K562 (cell line): ENCODE measurements around the gene KLK8. TPM values are rescaled to one million over a fixed set of nuclear protein-coding genes. Genes with fewer than 3 reads are reported as not detected.

ENCODE experiments used
- ATAC-seq: fragments of 200-7000 bp; cut with Tn5 transposase; 3 replicates; pipeline ENCODE4 v1.9.1; 2020; ENCODE audit warnings: moderate library complexity
- BruUV-seq: library from RNA; stranded (reverse); fragments of 400-500 nt; replicated peaks from 2 replicates; lab custom pipeline; 2021; lab: Mats Ljungman, UMichigan
- CTCF ChIA-PET: fragments of 300-600 bp; formaldehyde crosslinking; extraction: SDS; loops from one replicate; lab custom pipeline; 2021; ENCODE audit warnings: low intra/inter-chr PET ratio; lab: Yijun Ruan, JAX
- POLR2A ChIA-PET: fragments of 300-600, 350-650 bp; sonication (Branson Sonifier 250); formaldehyde crosslinking; extraction: SDS; loops from one replicate; lab custom pipeline; 2021; ENCODE audit warnings: antibody characterized with exemption, inconsistent platforms; lab: Yijun Ruan, JAX
- DNase-seq, 4 experiments: peaks; one replicate each; pipeline versions ENCODE4 v3.0.0 to v3.0.0-alpha.2; 2011 to 2018; ENCODE audit warnings: low spot score in 3 of 4, mixed read lengths in 3 of 4; ENCODE audit errors: extremely low read depth in 1 of 4
- FAIRE-seq: peaks from 2 replicates; lab custom pipeline; 2011; peaks lifted over from hg19 to GRCh38; lab: Jason Lieb, UNC
- H2AFZ ChIP-seq: 2 replicates; pipeline ENCODE4 v1.6.0; 2011; ENCODE audit warnings: low read depth, low read length, control low read depth, inconsistent platforms
- H3K27ac ChIP-seq: fragments of 200-600 bp; 3 replicates; pipeline ENCODE4 v1.8.0; 2011; ENCODE audit warnings: low read depth, mild to moderate bottlenecking, control low read depth, inconsistent platforms, low read length, moderate library complexity, mixed read lengths; ENCODE audit errors: extremely low read depth
- H3K27me3 ChIP-seq, 2 experiments: fragments of 300-600 bp in 1 of 2; 2 replicates in 1 of 2; 3 replicates in 1 of 2; pipeline versions ENCODE4 v1.6.0 to v1.8.0; 2011; ENCODE audit warnings: inconsistent platforms in 2 of 2, low read length in 2 of 2, mild to moderate bottlenecking in 1 of 2, mixed read lengths in 1 of 2, moderate library complexity in 1 of 2; ENCODE audit not compliant: control insufficient read depth in 2 of 2, insufficient read depth in 2 of 2
- H3K36me3 ChIP-seq: fragments of 300-600 bp; 3 replicates; pipeline ENCODE4 v1.8.0; 2011; ENCODE audit warnings: mild to moderate bottlenecking, low read length, inconsistent platforms; ENCODE audit not compliant: control insufficient read depth, insufficient read depth
- H3K4me1 ChIP-seq, 2 experiments: fragments of 200-600 bp in 1 of 2; replicated peaks in 1 of 2; 2 replicates in 1 of 2; 3 replicates in 1 of 2; pipeline versions ENCODE4 v1.5.1 to v1.8.0; 2011; ENCODE audit warnings: inconsistent platforms in 2 of 2, low read length in 2 of 2, mild to moderate bottlenecking in 1 of 2, mixed read lengths in 1 of 2, moderate library complexity in 1 of 2; ENCODE audit not compliant: control insufficient read depth in 2 of 2, insufficient read depth in 2 of 2
- H3K4me2 ChIP-seq: 2 replicates; pipeline ENCODE4 v1.6.1; 2011; ENCODE audit warnings: low read length, control low read depth, inconsistent platforms, mixed read lengths; ENCODE audit not compliant: insufficient read depth
- H3K4me3 ChIP-seq: fragments of 200-600 bp; sonication (generic), shearing (Covaris generic); 2 replicates; pipeline ENCODE4 v1.5.1; 2016; ENCODE audit warnings: control low read depth, inconsistent platforms
- H3K79me2 ChIP-seq: fragments of 200-600 bp; 3 replicates; pipeline ENCODE4 v1.8.0; 2011; ENCODE audit warnings: low read length, inconsistent platforms; ENCODE audit not compliant: control insufficient read depth, insufficient read depth
- H3K9ac ChIP-seq, 2 experiments: 2 replicates each; pipeline versions ENCODE4 v1.6.0 to v1.6.1; 2011; ENCODE audit warnings: low read depth in 2 of 2, low read length in 2 of 2, control low read depth in 1 of 2, inconsistent platforms in 1 of 2, mild to moderate bottlenecking in 1 of 2, mixed read lengths in 1 of 2; ENCODE audit not compliant: insufficient read depth in 1 of 2
- H3K9me1 ChIP-seq: one replicate; pipeline ENCODE4 v1.6.0; 2011; ENCODE audit warnings: inconsistent platforms, mild to moderate bottlenecking, low read length, moderate library complexity; ENCODE audit not compliant: control insufficient read depth, insufficient read depth
- H3K9me3 ChIP-seq: replicated peaks from 2 replicates; pipeline ENCODE4 v1.5.1; 2011; ENCODE audit warnings: low read depth, low read length, inconsistent platforms; ENCODE audit not compliant: control insufficient read depth, insufficient read depth
- H4K20me1 ChIP-seq: replicated peaks from 2 replicates; pipeline ENCODE4 v1.6.1; 2011; ENCODE audit warnings: low read length, inconsistent platforms, mixed read lengths; ENCODE audit not compliant: control insufficient read depth, insufficient read depth
- CBFA2T3 ChIP-seq: fragments of 450-650 bp; IDR thresholded peaks from 2 replicates; pipeline ENCODE4 v1.6.1; 2017
- CREB1 ChIP-seq, 2 experiments: sonication (generic) in 1 of 2; formaldehyde crosslinking in 1 of 2; IDR thresholded peaks; 2 replicates each; pipeline versions ENCODE4 v1.6.1 to v1.8.0; 2012 to 2022; ENCODE audit warnings: inconsistent platforms in 1 of 2, mild to moderate bottlenecking in 1 of 2, missing genetic modification reagents in 1 of 2, moderate library complexity in 1 of 2
- CSDE1 ChIP-seq, 2 experiments: fragments of 450-650 bp; IDR thresholded peaks; 2 replicates each; pipeline ENCODE4 v1.6.1; 2016; ENCODE audit warnings: mild to moderate bottlenecking in 1 of 2
- POLR3G ChIP-seq: IDR thresholded peaks from 2 replicates; pipeline ENCODE4 v1.6.1; 2011; ENCODE audit not compliant: insufficient read length, insufficient replicate concordance; ENCODE audit errors: extremely low read depth
- RBM17 ChIP-seq: fragments of 200-400 bp; formaldehyde crosslinking; IDR thresholded peaks from 2 replicates; pipeline ENCODE4 v1.6.1; 2017; ENCODE audit warnings: low read depth, mild to moderate bottlenecking, low read length, borderline replicate concordance
- SP2 ChIP-seq: IDR thresholded peaks from 2 replicates; pipeline ENCODE4 v1.6.1; 2011; ENCODE audit warnings: mild to moderate bottlenecking, low read depth, low read length, moderate library complexity; ENCODE audit not compliant: poor library complexity, severe bottlenecking; ENCODE audit errors: extremely low read depth
- USF1 ChIP-seq: sonication (generic); formaldehyde crosslinking; IDR thresholded peaks from 2 replicates; pipeline ENCODE4 v1.9.0; 2022; ENCODE audit warnings: mild to moderate bottlenecking, missing genetic modification reagents
- ZNF175 ChIP-seq: fragments of 200-800 bp; sonication (Bioruptor generic); IDR thresholded peaks from 2 replicates; pipeline ENCODE4 v1.6.1; 2016; ENCODE audit warnings: low read depth, mild to moderate bottlenecking, missing genetic modification characterization, missing compliant biosample characterization
- ZNF253 ChIP-seq: fragments of 250-450 bp; sonication (Bioruptor Pico); conservative IDR thresholded peaks from 2 replicates; pipeline ENCODE4 v1.6.1; 2021; ENCODE audit warnings: mild to moderate bottlenecking
- ZNF76 ChIP-seq: fragments of 250-450 bp; sonication (Bioruptor Pico); IDR thresholded peaks from 2 replicates; pipeline ENCODE4 v1.4.0; 2020; ENCODE audit warnings: mild to moderate bottlenecking, moderate library complexity, borderline replicate concordance
- WGBS: fragments of 100-300 bp; shearing (Covaris generic); methylation state at CpG from one replicate; pipeline ENCODE4 v1.1.6; 2016; ENCODE audit warnings: low coverage, mixed read lengths; ENCODE audit not compliant: insufficient coverage; ENCODE audit errors: missing lambda C conversion rate; 5-methylcytosine and 5-hydroxymethylcytosine counted together
- in situ Hi-C: fragments of 300-500 bp; cut with MboI; formaldehyde crosslinking; loops from 4 replicates; pipeline ENCODE4 v1.15.0; 2018; ENCODE audit warnings: inconsistent platforms, mixed read lengths
- intact Hi-C: fragments of 100-400 bp; cut with micrococcal nuclease; formaldehyde crosslinking; loops from 2 replicates; pipeline ENCODE4 v1.14.2; 2022
- polyA plus RNA-seq, 8 experiments: library from polyadenylated mRNA; depleted of rRNA in 4 of 8; stranded (reverse) in 5 of 8; unstranded in 3 of 8; fragments of >200 nt; fragmentation: Nextera tagmentation in 2 of 8; fragmentation: Illumina TruSeq in 1 of 8; extraction: Ambion mirVana in 2 of 8; extraction: Trizol in 1 of 8; gene quantifications; 2 replicates each; pipeline versions ENCODE4 v1.2.1 to v1.2.3, GENCODE V29; 2011 to 2014; ENCODE audit warnings: inconsistent platforms in 1 of 8, missing spikeins in 1 of 8
- total RNA-seq, 7 experiments: library from RNA; depleted of rRNA in 6 of 7; stranded (reverse); fragments of >200 nt in 6 of 7; fragmentation: Illumina TruSeq in 2 of 7; extraction: Trizol in 2 of 7; gene quantifications; 2 replicates each; pipeline versions ENCODE4 v1.2.1 to v1.2.3, GENCODE V29; 2011 to 2021; ENCODE audit warnings: low replicate concordance in 1 of 7

Gene KLK8
- total and polyA plus RNA-seq, 9 of the 15 experiments (the other 6 are each of a cell fraction or from before 2014, with no cell fraction given): 0.37 to 1.7 (median 0.76) TPM

- no peak for FAIRE-seq
- no TSS peak for BruUV-seq
- H3K27me3 ChIP-seq: peaks cover 25 to 68% of the 10 kb centered on the region in 2 experiments
These were observed 24.0 kb upstream of the KLK8 start for GRCh38 chr19:51025401-51025800.

More at GRCh38 chr19:51025401-51025800, 24.0 kb upstream of the KLK8 start:
- DNase-seq: no peak
- Histone ChIP-seq H3K9ac (no peak overlapping the region; a peak in 1 of 4 replicates), H3K36me3 (no peaks in the 10 kb centered on the region), H3K27ac (no peak overlapping the region), H2AFZ (no peak overlapping the region), H3K4me2 (no peak overlapping the region), H3K9me3 (no peaks in the 10 kb centered on the region), H3K4me3 (no peak overlapping the region), H3K4me1 (peaks cover 4 to 7% of the 10 kb centered on the region in 2 experiments; a peak in 4 of 5 replicates), H3K79me2 (no peaks in the 10 kb centered on the region), H4K20me1 (0 out of 2 replicates have a peak, but pooled peaks cover 8% of the 10 kb centered on the region), H3K9me1 (no peaks in the 10 kb centered on the region)
- ChIA-PET POLR2A (no interaction called here), CTCF (no interaction called here)
- in situ Hi-C loops (no loop called here), intact Hi-C loops (no loop called here)
- ATAC-seq: no peak
- WGBS: 0% methylated on average over 3 of the region's 6 CpGs
- TF ChIP-seq ZNF175 (CRISPR knock-in tag) (no peak), USF1 (no peak), ZNF253 (CRISPR knock-in tag) (no peak), POLR3G (no peak), CSDE1 (IDR thresholded peaks at IDR 0.05) (no peak), ZNF76 (no peak), SP2 (no peak), CREB1 (IDR thresholded peaks at IDR 0.05) (no peak), CREB1 (CRISPR knock-in tag; IDR thresholded peaks at IDR 0.05) (no peak), RBM17 (no peak), CBFA2T3 (no peak)
